HG03196 (cell line): Measurements from ENCODE around the gene KRTAP5-4.
"Not testable (repeated sequence)": the region's sequence is repeated elsewhere in the genome, so short reads cannot be mapped to it uniquely, and the experiment has no call there.

ENCODE experiments used
- ATAC-seq: cut with Tn5 transposase; IDR thresholded peaks from one replicate; pipeline ENCODE4 v1.9.1; 2021; ENCODE audit not compliant: unreplicated experiment

KRTAP5-4 gene, protein sequence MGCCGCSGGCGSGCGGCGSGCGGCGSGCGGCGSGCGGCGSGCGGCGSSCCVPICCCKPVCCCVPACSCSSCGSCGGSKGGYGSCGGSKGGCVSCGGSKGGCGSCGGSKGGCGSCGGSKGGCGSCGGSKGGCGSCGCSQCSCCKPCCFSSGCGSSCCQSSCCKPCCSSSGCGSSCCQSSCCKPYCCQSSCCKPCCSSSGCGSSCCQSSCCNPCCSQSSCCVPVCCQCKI

DNA sequence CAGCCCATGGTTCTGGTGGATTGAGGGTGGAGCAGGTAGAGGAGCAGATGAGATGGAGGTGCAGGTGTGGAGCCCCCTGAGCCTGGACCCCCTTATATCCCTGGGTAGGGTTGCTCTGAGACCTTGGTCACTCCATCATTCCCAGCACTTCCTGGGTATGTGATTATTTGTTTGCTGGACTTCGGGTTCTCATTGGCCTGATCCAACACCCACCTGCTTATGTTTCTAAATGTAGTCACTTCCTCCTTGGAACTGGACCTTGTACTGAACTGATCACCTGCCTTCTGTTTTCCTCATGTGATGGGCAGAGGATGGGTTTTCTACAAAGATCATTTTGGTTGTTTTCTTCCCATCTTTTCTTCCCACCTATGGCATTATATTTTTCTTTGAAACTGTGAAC is at the start of gene KRTAP5-4:
Gene KRTAP5-4, minus strand, starts transcription at position 53 of the 400 bp plus-strand sequence. Its CDS starts 45 bp downstream, at position 8.
- no peak for ATAC-seq

DNA sequence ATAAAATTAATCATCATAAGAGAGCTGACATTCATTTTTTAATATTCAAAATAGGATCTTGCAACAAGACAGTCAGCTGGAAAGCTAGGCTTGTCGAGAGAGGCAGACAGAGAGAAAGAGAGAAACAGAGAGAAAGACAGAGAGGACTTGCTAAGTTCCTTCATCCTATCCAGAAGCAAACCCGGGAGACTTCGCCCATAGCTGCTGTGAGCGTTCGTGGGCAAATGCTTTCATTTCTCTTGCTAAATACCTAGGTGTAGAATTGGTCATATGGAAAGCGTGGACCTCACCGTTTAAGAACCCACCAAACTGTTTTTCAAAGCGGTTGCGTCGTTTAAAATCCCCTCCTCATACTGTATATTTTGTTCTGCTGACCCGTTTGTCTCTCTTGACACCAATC is 49.7 kb upstream of the KRTAP5-4 start:
- ATAC-seq = no peak

DNA sequence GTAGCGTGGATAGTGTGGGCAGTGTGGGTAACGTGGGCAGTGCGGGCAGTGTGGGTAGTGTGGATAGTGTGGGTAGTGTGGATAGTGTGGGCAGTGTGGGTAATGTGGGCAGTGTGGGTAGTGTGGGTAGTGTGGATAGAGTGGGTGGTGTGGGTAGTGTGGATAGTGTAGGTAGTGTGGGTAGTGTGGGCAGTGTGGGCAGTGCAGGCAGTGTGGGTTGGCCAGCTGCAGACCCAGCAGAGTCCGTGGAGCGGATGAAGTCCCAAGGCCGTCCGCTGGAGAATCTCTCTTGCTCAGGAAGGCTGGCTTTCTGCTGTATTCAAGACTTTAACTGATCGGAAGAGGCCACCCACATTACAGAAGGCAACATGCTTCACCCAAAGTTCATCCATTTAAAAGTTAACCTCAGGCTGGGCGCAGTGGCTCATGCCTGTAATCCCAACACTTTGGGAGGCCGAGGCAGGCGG is 49.0 kb upstream of the KRTAP5-4 start:
- no peak for ATAC-seq

DNA sequence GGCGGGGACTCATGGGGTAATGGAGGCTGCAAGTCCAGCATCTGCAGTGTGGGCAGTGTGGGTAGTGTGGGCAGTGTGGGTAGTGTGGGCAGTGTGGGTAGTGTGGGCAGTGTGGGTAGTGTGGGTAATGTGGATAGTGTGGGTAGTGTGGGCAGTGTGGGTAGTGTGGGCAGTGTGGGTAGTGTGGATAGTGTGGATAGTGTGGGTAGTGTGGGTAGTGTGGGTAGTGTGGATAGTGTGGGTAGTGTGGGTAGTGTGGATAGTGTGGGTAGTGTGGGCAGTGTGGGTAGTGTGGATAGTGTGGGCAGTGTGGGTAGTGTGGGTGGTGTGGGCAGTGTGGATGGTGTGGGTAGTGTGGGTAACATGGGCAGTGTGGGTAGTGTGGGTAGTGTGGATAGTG is 48.5 kb upstream of the KRTAP5-4 start:
- ATAC-seq = not testable (repeated sequence)

DNA sequence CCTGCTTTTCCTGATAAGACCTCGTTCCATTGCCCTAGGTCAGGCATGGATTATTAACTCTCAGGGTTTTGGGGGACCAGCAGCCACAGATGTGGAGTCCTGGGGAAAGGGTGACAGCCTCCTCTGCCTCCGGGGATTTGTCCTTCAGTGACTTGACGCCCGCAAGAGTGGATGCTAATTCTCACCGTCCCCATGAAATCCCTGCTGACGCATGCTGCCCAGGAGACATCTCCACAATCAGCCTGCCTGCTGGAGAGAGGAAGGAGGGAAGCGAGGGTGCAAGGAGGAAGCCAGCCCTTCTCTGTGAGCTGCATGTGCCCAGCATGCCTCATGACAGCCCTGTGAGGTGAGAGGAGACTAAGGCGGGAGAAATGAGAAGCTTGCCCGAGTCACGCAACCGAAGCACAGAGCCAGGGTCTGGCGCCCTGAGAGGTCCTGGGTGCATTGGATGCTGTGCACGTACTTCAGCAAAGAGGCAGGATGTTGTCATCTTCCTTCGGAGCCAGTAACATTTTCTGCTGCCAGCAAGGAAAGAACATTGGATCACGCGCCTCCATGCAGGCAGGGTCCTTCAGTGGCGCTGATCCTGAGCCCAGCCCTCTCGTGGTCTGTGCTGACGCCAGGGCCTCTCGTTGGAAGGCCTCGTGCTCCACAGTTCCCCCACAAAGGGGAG is 47.7 kb upstream of the KRTAP5-4 start:
- no peak for ATAC-seq

DNA sequence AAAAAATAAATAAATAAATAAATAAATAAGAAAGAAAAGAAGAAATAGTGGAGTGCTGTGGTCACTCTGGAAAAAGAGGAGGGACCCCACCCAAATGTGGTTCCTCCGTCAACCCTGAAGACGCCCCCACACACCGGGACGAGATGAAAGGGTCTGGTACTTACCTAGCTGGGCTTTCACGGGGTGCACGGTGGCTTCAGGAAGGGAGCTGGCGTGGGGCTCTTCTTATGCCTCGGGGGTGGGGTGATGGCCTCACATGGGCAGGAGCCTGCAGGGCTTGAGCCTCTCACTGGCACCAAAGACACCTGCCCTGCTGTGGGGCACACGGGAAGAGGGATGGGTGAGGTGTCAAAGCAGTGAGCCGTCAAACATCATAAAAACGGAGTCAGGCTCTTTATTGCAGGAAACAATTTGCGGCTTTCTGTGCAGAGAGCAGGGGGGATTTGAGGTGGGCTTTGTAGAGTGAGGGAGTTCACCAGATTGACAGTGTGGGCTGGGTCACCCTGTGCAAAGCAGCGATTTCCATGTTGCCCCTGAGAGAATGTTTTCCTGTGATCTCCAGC is 47.1 kb upstream of the KRTAP5-4 start:
- ATAC-seq = no peak

DNA sequence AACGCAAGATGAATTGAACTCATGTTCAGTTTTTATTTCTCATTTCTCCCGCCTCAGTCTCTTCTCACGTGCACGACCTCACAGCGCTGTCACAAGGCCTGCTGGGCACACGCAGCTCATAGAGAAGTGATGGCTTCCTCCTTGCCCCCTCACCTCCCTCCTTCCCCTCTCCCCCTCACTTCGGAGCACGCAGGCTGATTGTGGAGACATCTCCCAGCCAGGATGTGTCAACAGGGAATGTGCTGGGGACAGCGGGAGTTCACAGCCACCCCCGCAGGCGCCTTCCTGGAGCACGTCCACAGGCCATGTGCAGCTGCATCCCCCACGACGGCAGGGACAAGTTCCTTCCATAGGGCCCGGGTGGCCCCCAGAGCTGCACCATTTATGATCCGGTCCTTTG is 46.0 kb upstream of the KRTAP5-4 start:
- no peak for ATAC-seq

DNA sequence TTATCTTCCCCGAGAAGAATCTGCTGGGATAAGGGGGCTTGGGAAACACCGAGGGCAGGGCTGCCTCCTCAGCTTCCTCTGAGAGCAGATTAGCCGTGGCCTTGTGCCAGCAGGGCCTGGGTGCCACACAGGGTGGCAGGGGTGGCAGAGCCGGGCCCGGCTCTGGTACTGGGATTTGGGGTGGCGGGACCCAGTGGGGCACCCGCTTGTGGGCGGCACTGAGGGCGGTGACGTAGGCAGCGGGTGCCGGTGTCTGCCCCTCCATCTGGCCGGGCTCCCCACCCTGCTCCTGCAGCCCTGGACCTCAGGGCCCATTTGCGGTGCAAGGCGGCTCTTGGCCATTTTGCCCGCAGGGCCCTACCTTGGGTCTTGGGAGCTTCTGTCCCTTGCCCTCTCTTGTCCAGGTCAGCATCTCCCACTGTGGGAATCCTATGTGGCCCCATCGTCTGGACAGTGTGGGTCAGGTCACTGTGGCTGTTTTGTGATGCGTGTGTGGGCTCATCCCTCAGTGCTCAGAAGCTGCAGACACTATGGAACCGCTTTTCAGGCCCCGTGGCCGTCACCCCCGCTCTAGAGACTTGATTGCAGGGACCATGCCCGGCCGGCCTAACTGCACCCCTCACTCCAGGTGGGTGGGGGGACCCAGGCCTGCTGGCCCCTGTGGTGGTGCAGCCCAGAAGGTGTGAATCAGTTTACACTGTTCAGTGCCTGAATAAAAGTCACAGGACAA is 45.3 kb upstream of the KRTAP5-4 start:
- ATAC-seq = no peak

DNA sequence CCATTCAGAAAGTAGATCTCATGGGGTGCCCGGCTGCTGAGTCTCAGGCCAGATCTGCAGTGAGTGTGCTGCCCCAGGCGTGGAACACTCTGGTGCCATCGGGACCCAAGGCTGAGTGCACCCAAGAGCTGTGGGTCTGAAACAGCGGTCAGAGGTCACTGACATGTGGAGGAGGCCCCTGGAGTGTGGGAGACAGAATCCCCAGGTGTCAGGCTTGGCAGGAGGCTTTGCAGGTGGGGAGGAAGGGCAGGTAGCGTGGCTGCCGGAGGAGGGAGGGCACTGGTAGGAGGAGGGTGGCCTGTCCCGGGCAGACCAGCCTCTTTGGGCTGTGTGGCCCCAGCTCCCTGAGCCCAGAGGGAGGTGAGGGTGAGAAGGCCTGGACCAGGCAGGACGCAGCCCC is 43.4 kb upstream of the KRTAP5-4 start:
- ATAC-seq = no peak

DNA sequence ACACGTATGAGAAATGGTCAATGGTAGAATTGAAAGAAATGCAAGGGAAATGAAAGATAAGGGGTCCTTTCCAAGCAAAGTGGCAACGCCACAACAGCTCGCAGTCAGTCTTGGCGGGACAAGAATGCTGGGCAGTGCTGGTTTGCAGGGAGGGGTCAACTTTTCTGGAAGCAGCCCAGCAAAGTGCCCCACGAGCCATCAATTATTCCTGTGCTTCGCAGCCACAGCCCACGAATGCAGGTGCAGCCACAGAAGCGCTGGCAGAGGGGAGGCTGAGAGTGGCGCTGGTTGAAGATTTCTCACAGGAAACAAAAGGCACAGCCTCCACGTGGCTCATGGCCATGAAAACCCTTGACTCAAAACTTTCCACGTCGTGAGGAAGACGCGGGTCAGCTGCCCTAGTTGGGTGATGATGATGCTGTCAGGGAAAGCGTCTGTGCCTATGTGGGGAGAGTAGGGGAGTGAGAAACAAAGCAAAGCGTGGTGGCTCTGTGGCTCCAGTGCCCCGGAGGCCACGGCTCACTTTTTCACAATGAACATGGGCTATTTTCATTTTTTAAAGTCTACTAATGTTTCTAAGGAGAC is 40.9 kb upstream of the KRTAP5-4 start:
- ATAC-seq = not testable (repeated sequence)

DNA sequence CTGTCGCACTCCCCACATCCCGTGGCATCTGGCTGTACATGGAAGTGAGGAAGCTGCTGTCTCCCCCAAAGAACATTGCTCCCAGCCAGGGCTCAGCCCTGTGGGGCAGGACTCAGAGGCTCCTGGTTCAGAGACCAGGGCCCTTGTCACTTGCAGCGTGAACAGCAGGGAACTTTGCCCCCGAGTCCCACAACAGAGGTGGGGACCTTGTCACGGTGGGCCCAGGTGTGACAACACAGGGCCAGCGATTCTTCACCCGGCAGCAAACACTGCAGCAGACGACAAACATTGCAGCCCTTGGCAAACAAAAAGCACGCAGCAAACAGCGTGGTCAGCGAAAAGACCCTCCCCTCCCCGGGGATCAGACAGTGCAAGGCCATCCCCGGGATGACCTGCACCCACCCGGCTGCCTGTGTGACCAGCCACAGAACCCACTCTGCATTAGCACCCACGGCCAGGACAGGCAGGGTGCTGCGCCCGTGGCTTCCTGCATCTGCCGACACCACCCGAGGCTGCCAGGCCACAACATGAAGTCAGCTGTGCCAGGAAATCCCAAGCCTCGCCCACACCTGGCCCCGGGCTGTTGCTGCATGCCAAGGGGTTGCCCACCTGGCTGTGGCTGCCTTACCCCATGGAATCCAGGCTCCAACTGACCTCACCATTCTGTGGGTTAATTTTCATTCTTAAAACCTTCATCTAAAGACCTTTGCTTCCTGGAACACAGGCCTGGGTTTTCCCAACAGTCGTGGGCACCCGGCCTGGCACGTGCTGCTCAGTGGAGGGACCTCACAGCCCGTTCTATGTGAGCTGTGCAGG is 39.7 kb upstream of the KRTAP5-4 start:
- ATAC-seq = not testable (repeated sequence)

DNA sequence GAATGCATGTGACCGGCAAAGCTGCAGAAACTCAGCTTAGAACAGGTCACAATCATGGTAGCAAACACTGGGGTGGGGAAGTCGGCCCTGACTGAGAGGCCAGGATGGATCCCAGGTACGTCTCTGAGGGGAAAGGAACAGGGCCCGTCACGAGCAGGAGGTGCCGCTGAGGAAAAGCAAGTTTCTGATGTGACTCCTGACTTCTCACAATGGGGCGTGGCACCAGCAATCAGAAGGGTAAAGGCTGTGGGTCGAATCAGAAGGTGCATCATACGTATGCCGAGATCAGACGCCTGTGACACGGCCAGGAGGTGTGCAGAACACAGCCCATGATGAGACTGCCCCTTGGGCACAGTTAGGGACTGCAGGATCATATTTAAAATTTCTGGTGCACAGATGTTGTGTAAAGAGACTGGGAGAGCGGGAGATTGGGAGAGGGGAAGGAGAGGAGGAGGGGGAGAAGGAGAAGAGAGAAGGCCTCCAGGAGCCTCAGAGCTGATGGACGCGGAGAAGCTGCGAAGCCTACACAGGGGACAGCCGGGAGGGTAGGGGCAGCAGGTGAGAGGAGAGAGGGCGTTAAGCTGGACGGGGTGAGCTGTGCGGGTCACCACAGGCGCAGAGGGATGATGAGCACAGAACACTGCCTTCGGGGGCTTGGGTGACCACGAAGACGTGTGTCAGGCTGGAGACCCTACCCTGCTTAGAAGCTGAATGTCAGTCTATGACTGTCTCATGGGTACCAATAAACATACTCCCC is 38.4 kb upstream of the KRTAP5-4 start:
- ATAC-seq = no peak

DNA sequence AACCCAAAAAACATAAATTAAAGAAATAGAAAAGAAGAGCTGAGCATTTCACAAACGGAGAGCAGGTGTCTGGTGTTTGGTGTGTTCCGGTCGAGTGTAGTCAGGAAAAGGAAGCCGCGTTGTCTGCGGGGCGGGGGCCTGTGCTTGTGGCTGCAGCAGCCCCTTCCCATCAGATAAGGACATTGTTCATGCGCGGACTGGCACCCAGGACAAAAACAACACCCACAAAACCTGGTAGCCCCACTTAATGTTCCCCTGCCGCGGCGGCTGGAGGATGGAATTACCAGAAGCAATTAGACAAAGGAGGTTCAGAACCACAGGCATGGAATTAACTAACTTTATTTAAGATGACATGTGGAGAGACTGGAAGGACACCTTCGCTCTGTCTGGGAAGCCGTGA is 37.6 kb upstream of the KRTAP5-4 start:
- no peak for ATAC-seq

DNA sequence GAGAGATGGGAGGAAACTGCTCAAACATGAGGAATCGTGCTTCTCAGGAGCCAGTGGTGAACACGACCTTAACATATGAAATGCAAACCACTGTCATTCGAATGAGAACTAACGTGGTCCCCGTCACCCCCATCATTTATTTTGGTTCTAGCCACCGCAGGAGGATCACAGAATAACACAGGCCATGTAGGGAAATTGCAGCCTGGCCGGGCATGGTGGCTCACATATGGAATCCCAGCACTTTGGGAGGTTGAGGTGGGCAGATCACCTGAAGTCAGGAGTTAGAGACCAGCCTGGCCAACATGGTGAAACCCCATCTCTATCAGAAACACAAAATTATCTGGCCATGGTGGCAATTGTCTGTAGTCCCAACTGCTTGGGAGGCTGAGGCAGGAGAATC is 34.7 kb upstream of the KRTAP5-4 start:
- no peak for ATAC-seq

DNA sequence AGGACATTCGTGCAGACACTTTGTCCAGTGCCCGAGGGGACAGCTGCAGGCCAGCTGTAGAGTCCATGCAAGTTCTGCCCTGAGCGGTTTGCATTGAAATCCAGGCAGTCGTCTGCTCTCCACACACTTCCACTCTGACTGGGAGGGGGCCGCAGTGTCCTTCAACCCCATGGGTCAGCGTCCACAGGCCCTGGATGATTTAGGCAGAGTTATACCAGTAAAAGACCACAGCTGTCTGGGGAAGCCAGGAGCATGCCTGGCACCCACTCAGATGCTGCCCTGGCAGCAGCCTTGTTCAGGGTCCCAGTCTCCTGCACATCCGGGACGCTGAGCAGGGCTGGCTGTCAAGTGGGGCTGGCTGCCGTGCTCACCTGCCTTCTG is 34.1 kb upstream of the KRTAP5-4 start:
- ATAC-seq = no peak

DNA sequence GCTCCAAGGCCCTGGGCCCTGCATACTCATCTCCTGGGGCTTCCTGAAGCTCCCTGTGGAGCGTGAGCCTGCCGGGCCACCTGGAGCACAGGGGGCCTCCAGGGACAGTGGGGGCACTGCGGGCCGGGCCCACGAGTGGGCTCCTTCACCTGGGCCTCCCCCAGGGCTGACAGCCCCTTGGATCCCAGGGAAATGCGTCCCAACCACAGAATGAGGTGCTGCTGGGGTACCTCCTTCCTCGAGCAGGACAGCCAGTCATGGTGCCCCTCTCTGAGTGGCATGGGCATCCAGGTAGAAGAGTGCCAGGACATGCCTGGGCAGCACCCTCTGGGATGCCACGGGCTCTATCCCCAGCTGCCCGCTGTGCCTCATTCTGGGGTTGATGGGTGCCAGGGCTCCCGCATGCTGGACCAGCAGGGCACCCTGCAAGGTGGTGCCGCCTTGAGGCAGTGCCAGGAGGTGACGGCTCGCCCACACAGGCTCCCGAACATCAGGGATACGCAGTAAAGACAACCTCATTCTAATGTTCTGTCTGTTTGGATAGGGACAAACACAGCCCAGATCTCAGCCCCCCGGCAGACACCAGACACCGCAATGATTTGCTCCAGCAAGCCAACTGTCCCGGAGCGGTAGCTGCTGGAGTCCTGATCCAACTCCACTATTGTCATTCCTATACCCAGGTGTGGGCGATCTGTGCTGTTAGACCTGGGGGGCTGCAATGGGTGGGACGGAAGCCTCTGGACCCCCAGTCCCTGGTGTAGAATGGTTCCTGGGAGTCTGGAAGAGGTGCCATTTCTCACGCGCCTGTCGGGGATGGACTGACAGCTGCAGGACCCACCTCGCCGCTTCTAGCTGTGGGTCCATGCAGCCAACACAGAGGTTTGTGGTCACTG is 33.5 kb upstream of the KRTAP5-4 start:
- no peak for ATAC-seq

DNA sequence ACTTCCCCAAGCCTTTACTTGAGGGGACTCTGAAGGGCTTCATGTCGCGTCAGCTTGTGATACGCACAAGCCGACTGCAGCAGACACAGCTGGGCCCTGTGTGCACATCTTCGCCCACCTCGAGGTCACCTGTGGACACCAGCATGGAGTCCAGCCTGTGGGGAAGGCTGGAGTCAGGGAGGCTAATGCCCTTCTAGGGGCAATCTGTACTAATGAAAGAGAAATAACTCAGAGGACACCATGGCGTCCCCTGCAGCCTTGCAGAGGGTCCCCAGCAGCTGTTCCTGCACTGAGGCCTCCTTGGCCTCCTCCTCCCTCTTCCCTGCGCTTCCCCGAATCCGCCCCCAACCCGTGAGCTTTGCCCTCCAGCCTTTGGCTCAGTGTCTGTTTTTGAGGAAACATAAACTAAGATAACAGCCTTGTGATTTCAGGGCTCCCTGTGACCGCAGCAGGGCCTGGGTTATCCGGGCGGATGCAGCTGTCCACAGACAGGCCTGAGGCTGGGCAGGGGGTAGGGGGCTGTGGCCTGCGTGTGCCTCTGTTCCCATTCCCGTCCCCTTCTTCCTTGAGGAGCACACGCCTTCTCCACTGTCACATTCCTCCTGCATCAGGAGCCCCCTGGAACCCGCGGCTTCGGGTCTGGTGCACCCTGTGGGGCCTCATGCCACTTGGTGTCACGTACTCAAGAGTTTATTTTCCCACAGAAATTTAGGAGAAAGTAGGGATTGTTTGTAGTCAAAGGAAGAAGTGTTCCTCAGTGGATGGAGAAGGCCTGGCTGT is 32.6 kb upstream of the KRTAP5-4 start:
- no peak for ATAC-seq
